22Rv1 (cell line): Measurements from ENCODE around the gene CCDC142.

Source experiments
- CTCF ChIP-seq: fragments of 450-650 bp; IDR thresholded peaks from 2 replicates; pipeline ENCODE4 v1.5.1; 2017; ENCODE audit warnings: mild to moderate bottlenecking
- ZFX ChIP-seq: fragments of 450-650 bp; IDR thresholded peaks from 2 replicates; pipeline ENCODE4 v1.6.1; 2017; ENCODE audit warnings: antibody characterized with exemption, borderline replicate concordance

- TF ChIP-seq CTCF = no peak
- no peak for TF ChIP-seq ZFX
Observed at GRCh38 chr2:74507926-74508520, 25.2 kb upstream of the CCDC142 start.
